HL-60/S4 treated with retinoic acid at 250 ng/mL for 4 days and 3 days (cell line): ENCODE measurements around the gene USP12.
"Not testable (repeated sequence)": the region's sequence is repeated elsewhere in the genome, so short reads cannot be mapped to it uniquely, and the experiment has no call there.

Experiments used
- in situ Hi-C: fragments of 300-500 bp; cut with MboI; formaldehyde crosslinking; loops from 2 replicates; pipeline ENCODE4 v1.7.0; 2022; ENCODE audit warnings: low sequenced_read_pairs

USP12 gene

GRCh38 chr13:27171244-27171826 is at the start of gene USP12:
TSS of gene USP12 (minus strand) at chr13:27171811. CDS start at chr13:27171639, 172 bp downstream.
- in situ Hi-C loops, result no loop called here

- in situ Hi-C loops, result no loop called here
Observed at GRCh38 chr13:27219611-27220010, 48.0 kb upstream of the USP12 start.

GRCh38 chr13:27218861-27219260 is 47.2 kb upstream of the USP12 start:
- in situ Hi-C loops, result not testable (repeated sequence)

GRCh38 chr13:27217791-27218190 is 46.2 kb upstream of the USP12 start:
- in situ Hi-C loops, result not testable (repeated sequence)

- in situ Hi-C loops, result not testable (repeated sequence)
Observed at GRCh38 chr13:27213386-27213785, 41.8 kb upstream of the USP12 start.

- in situ Hi-C loops, result no loop called here
Observed at GRCh38 chr13:27211771-27212364, 40.3 kb upstream of the USP12 start.

GRCh38 chr13:27211271-27211670 is 39.7 kb upstream of the USP12 start:
- in situ Hi-C loops, result no loop called here

- in situ Hi-C loops, result no loop called here
Observed at GRCh38 chr13:27208514-27208913, 36.9 kb upstream of the USP12 start.

- in situ Hi-C loops, result no loop called here
Observed at GRCh38 chr13:27203854-27204253, 32.2 kb upstream of the USP12 start.

GRCh38 chr13:27203186-27203585 is 31.6 kb upstream of the USP12 start:
- in situ Hi-C loops, result no loop called here

- in situ Hi-C loops, result no loop called here
Observed at GRCh38 chr13:27201661-27202060, 30.1 kb upstream of the USP12 start.

- in situ Hi-C loops, result no loop called here
Observed at GRCh38 chr13:27200413-27201070, 28.9 kb upstream of the USP12 start.

GRCh38 chr13:27199696-27200095 is 28.1 kb upstream of the USP12 start:
- in situ Hi-C loops, result no loop called here

- in situ Hi-C loops, result no loop called here
Observed at GRCh38 chr13:27199211-27199610, 27.6 kb upstream of the USP12 start.

- in situ Hi-C loops, result no loop called here
Observed at GRCh38 chr13:27194895-27195764, 23.5 kb upstream of the USP12 start.

- in situ Hi-C loops, result no loop called here
Observed at GRCh38 chr13:27194209-27194608, 22.6 kb upstream of the USP12 start.

GRCh38 chr13:27193496-27193895 is 21.9 kb upstream of the USP12 start:
- in situ Hi-C loops, result no loop called here

GRCh38 chr13:27192973-27193372 is 21.4 kb upstream of the USP12 start:
- in situ Hi-C loops, result no loop called here

- in situ Hi-C loops, result not testable (repeated sequence)
Observed at GRCh38 chr13:27192367-27192766, 20.8 kb upstream of the USP12 start.

GRCh38 chr13:27189192-27189591 is 17.6 kb upstream of the USP12 start:
- in situ Hi-C loops, result no loop called here

GRCh38 chr13:27188239-27188638 is 16.6 kb upstream of the USP12 start:
- in situ Hi-C loops, result no loop called here
